Activated CD4-positive, CD25-positive, alpha-beta regulatory T cell treated with anti-CD3 and anti-CD28 coated beads, Interleukin-2, amount 50 U/mL, for 24 hours (primary cell): ENCODE results near the gene HOXA9.
A peak's percentile ranks its signal among the peaks of the same experiment; 100 is the strongest.

Source experiments
- ATAC-seq, 2 donors: fragments of 150-1000 bp; cut with Tn5 transposase; one replicate each; pipeline ENCODE4 v1.10.0; 2021; ENCODE audit warnings: mild to moderate bottlenecking in 1 of 2, moderate library complexity in 1 of 2

HOXA9 gene

GRCh38 chr7:27187475-27188385 lies 22.4 kb upstream of the HOXA9 start:
- ATAC-seq = no peak

GRCh38 chr7:27186668-27187474 lies 21.5 kb upstream of the HOXA9 start:
- ATAC-seq = no peak

- ATAC-seq = no peak
These were observed 20.7 kb upstream of the HOXA9 start for GRCh38 chr7:27185854-27186667.

GRCh38 chr7:27185013-27185853 lies 19.9 kb upstream of the HOXA9 start, which contains the start of gene HOXA11:
Gene HOXA11, minus strand, starts transcription at chr7:27185232. Its CDS starts 88 bp downstream, at chr7:27185144.
- ATAC-seq = no peak

GRCh38 chr7:27184337-27185012 lies 19.1 kb upstream of the HOXA9 start:
- peak; percentile 30 to 31 for ATAC-seq

- no peak for ATAC-seq
These were observed 18.5 kb upstream of the HOXA9 start for GRCh38 chr7:27183682-27184336.

- no peak for ATAC-seq
These were observed 17.7 kb upstream of the HOXA9 start for GRCh38 chr7:27182861-27183681.

- no peak for ATAC-seq
These were observed 17.0 kb upstream of the HOXA9 start for GRCh38 chr7:27182285-27182841.

- ATAC-seq = no peak
These were observed 16.5 kb upstream of the HOXA9 start for GRCh38 chr7:27181795-27182275.

GRCh38 chr7:27180431-27181420 lies 15.4 kb upstream of the HOXA9 start:
- ATAC-seq = no peak

- peak; percentile 55 to 60 for ATAC-seq
These were observed 14.4 kb upstream of the HOXA9 start for GRCh38 chr7:27179503-27180430.

GRCh38 chr7:27179030-27179429 lies 13.7 kb upstream of the HOXA9 start:
- no peak for ATAC-seq

- ATAC-seq = no peak
These were observed 13.0 kb upstream of the HOXA9 start for GRCh38 chr7:27178366-27178765.

GRCh38 chr7:27177795-27178320 lies 12.5 kb upstream of the HOXA9 start:
- ATAC-seq = no peak

- no peak for ATAC-seq
These were observed 11.8 kb upstream of the HOXA9 start for GRCh38 chr7:27176962-27177794.

GRCh38 chr7:27176524-27176845 lies 11.1 kb upstream of the HOXA9 start:
- ATAC-seq = no peak
